EH (cell line): ENCODE data around the gene PTGDS.

ENCODE experiments used
- DNase-seq: peaks from one replicate; pipeline ENCODE4 v3.0.0-alpha.2; 2015; ENCODE audit warnings: low read depth

The PTGDS gene

DNA sequence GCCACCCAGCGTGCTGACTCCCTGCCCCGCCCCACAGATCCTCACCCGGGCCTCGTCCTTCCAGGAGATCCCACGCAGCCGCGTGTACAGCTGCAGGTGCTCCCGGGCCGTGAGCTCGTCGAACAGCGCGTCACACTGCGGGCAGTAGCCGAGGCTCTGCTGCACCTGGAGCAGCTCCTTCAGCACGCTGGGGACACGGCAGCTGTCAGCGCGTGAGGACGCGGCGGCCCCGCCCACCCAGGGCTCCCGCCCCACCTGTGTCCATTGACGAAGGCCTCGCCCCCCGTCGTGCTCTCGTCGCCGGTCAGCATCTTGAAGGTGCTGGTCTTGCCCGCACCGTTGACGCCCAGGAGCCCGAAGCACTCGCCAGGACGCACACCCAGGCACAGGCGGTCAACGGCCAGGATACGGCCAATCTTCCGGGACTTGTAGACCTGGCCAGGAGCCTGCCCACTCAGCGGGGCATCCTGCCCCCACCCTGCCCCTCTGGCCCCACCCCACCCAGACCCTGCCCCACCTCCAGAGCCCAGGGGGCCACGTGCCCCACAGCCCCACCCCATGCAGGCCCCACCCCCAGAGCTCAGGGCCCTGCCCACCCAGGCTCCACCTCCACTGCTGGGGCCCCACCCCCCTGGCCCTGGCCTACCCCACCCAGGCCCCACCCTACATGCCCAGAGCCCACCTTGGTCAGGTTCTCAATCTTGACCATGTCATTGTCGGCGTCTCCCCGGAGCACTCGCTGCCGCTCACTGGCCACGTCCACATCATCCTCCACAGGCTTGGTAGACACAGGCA is 32.8 kb downstream of the PTGDS start:
- DNase-seq: no peak

DNA sequence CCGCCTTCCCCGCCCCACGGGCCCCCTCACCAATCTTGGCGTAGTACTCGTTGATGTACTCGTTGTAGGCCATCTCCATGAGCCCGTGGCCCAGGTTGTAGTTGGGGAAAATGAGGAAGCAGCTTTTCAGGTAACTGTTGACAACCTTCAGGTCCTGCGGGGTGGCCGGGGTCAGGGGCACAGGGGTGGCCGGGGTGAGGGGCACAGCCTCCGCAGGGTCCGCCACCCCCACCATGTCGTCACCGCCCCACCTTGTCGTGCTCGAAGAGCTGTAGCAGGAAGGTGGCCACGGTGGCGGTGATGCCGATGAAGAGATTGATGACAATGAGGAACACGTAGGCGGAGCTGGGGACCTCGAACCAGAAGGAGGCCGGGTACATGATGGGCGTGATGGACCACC is 33.9 kb downstream of the PTGDS start:
- no peak for DNase-seq

DNA sequence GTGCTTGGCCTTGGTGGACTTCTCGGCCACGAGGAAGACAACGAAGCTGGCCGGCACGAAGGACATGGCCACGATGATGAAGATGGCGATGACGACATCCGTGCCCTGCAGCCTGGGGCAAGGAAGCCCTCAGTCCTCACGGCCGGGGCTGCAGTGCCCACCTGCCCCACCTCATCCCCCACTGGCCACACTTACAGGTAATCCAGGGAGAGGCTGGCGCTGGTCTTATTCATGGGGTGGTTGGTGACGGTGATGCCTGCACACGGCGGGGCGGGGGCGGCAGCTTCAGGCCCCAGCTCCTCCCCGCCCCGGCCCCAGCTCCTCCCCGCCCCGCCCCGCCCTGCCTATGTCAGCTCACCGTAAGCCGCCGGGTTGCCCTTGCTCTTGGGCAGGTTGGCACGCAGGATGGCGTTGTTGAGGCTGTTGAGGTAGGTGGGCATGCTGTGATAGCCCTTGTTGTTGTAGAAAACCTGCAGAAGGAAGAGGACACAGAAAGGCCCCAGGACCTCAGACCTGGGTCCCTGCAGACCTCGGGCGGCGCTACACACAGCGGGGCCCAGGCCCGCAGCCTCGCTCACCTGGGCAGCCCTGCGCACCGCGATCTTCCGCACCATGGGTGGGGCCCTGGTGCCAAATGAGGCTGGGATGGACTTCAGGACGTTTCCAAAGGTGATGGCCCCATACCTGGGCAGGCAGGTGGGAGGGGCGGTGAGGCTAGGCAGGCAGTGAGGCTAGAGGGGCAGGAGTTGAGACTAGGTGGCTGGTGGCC is 34.8 kb downstream of the PTGDS start:
- DNase-seq: no peak

DNA sequence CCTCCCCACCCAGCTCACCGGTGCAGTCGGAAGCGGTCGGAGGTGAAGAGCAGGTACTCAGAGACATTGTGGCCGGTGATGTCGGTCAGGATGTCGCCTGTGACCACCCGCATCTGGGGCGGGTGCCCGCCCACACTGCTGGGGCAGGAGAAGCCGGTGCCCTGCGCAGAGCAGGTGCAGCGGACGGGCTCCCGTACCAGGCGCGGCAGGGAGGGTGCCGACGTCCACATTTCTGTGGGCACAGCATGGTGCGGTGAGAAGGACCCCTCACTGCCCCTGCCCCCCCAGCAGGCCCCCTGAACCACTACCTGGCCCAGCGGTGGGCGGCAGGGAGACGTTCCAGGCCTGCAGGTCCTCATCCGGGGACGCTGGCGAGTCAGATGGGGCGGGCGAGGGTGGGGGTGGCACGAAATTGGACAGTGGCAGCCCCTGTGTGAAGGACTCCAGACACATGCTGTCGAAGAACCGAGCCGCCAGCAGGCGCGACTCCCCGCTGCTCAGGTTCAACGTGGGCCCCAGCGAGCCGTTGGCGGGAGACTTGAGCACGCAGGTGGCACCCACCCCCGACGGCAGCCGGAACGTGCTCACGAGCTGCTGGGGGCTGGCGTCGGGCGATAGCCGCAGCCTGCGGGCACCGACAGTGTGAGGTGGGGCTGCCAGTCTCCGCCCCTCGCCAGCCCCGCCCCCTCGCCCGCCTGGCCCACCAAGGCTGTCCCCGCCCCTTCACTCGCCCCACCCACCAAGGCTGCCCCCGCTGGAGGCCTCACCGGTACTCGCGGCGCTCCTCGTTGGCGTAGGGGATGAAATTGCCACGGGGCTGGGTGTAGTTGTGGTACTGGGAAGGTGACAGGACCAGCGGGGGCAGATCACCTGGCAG is 35.6 kb downstream of the PTGDS start:
- no peak for DNase-seq

DNA sequence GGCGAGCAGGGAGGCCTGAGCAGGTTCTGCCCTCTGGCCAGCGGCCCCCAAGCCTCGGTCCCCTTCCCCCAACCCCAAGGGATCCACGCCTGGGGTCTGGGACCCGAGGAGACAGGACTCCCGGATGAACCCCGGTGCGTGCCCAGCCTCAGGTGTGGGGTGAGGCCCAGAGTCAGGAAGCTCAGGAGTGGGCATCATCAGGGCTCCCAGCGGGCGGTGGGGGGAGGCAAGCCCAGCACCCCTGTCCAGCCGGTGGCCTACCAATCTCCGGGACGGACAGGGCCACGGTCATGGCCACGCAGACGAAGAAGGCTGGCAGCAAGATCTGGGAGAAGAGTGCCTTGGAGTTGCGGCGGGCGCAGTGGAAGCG is 36.3 kb downstream of the PTGDS start:
- DNase-seq: no peak

DNA sequence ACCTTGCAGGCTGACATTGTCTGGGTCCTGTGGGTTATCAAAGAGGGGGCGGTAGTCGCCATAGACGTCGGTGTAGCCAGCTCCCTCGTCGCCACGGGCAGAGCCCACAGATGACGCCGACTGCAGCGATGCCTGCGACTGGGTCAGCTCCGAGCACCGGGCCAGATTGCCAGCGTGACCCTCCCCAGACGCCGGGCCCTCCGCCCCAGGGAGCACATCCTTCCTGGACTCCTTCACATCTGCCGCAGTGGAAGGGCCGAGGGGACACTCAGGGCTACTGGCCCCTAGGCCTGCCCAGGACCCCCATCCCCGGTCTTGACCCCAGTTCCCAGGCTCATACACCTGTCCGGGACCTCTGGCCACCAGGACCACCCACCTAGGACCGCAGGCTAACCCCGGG is 36.9 kb downstream of the PTGDS start:
- DNase-seq: no peak

DNA sequence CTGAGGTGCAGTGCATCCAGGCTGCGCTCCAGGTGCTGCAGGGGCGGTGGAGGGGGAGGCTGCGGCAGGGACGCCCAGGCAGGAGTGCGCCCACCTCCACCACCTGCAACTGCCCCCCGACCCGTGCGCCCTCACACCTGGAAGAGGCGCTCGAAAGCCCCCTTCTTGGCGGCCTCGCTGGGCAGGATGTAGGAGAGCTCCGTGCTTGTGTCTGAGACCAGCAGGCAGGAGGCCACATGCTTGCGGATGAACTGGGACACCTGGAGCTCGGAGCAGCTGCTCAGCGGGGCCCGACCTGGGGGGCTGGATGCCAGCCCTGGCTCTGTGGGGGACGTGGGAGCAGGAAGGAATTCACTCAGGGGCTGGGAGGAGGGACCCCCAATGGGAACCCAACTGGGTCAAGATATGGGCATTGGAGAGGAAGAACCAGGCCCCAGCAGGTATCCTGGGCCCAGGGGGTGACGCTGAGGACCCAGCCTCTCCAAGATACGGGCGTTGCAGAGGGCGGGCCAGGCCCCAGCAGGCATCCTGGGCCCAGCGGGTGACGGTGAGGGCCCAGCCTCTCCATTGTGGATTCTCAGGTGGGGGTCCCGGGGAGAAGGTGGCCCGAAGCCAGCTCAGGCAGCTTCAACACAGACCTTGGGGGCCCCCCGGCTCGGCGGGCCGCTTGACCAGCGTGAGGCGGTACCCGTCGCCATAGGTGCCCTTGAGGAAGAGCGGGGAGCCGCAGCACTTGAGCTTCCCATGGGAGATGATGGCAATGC is 37.7 kb downstream of the PTGDS start:
- no peak for DNase-seq

DNA sequence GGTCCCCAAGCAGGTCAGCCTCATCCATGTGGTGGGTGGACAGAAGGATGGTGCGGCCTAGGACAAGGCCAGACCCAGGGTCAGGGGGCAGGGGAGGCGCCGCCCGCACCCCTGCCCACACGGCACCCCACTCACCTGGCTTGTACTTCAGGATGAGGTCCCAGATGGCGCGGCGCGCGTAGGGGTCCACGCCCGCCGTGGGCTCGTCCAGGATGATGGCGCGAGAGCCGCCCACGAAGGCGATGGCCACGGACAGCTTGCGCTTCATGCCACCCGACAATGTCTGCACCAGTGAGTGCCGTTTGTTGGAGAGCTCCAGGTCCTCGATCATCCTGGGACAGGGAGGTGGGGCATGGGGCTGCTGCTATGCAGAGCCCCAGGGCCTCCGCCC is 38.2 kb downstream of the PTGDS start:
- DNase-seq: no peak

DNA sequence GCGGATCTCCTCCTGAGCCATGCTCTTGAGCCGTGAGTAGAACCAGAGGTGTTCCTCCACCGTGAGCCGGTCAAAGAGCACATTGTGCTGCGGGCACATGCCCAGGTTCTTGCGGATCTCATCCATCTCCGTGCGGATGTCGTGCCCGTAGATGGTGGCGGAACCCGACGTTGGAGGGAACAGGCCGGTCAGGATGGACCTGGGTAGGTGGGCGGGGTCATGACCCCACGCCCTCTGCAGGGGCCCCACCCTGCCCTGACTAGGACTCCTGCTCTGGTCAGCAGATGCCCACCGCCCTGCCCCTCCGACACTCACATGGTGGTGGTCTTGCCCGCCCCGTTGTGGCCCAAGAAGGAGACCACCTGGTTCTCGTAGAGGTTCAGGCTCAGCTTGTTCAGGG is 38.7 kb downstream of the PTGDS start:
- DNase-seq: no peak

DNA sequence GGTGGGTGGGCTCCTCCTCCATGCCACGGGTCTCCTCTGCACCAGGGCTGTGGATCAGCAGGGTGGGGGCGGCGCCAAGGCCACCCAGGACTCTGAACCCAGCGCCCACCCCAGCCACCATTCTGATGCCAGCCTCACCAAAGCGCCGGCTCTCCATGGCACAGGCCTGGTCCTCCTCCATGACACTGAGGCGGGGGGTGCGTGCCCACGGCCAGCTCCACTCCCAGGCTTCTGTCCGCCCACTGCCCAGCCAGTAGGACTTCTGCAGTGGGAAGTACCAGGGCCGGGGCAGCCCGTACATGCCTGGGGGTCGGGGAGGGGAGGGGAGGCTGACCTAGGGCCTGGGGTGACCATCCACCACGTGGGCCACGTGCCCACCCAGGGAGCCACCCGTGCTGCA is 39.1 kb downstream of the PTGDS start:
- no peak for DNase-seq

DNA sequence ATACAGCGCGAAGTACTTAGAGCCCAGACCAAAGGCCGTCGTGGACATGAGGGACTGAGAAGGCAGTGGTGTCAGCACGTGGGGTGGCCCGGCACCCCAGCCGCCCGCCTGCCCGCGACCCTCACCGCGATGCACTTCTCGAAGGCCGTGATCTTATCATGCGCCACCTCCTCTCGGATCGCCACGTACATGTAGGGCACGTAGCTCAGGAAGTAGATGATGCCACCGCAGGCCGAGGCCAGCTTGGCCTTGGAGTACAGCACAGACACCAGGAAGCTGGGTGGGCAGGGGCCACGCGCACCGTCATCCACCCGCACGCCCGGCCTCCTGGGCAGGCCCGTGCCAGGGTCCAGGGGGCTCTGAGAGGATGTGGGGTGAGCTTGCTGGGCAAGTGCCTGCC is 39.8 kb downstream of the PTGDS start:
- no peak for DNase-seq

DNA sequence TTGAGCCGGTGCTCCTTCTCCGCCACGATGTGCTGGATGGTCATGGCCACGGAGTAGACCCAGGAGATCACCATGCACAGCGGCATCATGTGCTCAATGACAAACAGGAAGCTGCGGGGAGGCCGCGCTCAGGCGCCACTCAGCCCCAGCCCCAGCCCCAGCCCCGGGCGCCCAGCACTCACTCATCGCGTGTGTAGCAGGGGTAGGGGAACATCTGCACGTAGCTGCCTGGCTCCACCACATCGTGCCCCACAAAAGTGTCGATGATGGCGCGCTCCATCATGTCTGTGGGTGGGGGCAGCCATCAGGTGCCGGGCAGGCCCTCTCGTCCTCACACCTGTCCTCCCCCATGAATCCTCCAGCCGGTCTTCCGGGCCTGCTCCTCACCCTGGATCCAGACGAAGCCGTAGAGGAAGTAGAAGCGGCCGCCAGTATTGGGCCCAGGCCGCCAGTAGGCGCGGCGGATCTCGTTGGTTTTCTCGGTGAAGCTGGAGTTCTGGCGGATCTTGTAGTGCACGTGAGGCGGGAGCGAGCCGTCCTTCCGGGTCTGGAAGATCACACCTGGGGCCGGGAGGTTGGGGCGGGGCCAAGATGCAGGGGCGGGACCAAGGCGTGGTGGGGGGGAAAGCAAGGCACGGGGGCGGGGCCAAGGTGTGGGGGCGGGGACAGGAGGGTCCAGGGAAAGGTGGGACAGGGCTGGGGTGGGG is 40.6 kb downstream of the PTGDS start:
- no peak for DNase-seq

DNA sequence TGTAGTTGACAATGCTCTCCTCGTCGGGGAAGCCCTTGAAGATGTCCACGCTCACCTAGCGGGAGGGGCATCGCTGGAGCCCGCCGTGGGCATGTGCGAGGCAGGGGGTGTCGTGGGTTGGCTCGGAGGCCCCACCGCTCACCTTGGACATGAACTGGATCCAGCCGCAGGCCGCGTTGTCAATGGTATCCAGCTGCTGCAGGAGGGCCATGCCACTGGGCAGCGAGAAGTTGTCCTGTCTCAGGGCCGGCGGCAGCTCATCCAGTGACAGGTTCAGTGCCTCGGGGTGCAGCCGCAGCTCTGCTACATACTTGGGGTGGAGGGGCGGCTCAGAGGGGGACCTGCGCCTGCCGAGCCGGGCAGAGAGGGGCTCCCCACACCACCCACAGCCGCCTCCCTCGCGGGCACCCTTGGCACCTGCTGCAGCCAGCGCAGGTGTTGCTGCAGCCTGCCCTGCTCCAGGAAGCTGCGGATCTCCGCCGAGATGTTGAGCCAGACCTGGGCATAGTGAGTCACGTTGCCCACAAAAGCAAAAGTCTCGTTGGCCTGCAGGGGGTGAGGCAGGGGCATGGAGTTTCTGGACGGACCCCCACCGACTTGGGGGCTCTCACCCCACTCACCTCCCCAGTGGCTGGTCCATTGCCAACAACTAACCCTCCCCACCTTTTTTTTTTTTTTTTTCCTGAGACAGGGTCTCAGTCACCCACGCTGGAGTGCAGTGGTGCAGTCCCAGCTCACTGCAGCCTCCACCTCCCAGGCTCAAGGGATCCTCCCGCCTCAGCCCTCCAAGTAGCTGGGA is 41.7 kb downstream of the PTGDS start:
- DNase-seq: no peak

DNA sequence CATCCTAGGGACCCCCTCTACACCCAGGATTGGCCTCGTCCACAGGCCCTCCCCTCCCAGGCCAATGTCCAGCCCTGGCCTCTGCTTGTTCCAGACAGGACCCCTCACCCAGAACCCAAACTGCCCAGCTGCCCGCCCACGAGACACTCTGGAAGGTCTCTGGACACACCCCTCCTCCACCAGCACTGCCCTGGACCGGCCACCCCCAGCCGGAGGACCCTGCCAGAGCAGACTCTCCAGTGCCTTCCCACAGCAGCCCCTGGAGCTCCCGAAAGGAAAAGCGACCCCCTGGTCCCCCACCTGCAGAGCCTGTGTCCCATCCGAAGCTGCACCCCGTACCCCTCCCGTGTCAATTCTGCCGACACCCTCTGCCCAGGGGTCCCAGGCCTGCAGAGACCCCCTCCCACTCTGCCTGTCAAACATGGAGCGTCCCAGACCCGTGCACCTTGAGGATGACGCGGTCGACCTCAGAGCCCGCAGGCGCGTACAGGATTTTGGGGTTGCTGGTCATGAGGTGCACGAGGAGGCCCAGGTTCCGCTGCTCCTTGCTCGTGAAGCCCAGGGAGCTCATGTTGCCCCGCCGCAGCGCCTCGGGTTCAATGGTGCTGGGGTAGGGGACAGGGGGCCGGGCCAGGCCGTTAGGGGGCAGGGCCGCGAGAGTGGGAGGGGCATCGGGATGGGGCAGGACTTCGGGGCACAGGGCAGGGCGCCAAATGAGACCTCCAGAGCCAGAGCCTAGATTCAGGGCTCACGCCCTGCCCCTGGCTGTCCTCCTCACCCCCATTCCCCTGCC is 42.8 kb downstream of the PTGDS start:
- DNase-seq: no peak

DNA sequence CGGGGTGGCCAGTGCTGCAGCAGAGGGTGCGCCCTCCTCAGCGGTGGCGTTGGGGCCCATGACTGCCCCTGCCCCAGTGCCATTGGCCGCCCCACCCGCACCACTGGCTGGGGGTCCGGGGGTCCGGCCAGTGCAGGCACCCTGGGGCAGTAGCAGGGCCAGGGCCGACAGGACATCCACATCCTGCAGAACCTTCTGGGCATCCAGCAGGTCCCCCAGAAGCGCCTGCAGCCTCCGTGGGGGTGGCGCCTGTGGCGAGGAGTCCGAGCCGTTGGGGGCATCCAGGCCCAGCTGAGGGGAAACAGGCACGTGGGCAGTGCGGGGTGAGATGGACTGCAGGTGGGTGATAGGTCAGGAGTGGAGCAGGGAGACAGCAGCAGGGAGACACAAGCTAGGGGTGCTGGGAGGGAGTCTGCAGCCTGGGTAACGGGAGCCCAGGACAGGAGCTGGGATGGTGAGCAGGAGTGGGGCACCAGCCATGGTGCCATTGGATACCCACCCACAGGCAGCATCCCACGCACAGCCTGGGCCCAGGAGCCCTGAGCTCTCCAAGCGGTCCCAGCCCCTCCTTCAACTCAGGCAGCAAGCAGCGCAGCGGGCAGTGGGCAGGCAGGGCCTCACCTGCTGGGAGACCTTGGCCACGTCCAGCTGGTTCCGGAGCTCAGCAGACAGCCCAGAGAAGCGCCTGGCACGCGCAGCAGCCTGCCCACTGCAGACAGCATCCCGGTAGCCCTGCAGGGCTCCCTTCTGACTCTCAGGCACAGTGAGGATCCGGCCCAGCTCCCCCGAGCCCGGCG is 43.7 kb downstream of the PTGDS start:
- DNase-seq: no peak

DNA sequence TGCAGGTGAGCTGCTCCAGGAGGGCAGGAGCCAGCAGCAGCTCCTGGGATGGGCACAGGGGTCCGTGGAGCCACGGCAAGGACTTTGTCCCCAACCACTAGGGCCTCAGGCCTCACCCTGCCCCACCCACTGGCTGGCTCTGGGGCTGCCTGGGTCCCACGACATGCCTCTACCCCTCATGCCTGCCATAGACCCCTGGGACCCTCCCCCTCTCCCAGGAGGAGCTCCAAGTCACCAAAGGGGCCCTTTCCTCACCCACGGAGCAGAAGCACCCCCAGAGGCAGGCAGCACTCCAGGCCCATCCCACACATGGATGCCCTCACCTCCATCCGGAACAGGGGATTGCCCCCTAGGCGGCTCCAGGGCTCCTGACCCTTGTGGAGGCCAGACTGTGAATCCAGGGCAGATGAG is 44.3 kb downstream of the PTGDS start:
- no peak for DNase-seq

DNA sequence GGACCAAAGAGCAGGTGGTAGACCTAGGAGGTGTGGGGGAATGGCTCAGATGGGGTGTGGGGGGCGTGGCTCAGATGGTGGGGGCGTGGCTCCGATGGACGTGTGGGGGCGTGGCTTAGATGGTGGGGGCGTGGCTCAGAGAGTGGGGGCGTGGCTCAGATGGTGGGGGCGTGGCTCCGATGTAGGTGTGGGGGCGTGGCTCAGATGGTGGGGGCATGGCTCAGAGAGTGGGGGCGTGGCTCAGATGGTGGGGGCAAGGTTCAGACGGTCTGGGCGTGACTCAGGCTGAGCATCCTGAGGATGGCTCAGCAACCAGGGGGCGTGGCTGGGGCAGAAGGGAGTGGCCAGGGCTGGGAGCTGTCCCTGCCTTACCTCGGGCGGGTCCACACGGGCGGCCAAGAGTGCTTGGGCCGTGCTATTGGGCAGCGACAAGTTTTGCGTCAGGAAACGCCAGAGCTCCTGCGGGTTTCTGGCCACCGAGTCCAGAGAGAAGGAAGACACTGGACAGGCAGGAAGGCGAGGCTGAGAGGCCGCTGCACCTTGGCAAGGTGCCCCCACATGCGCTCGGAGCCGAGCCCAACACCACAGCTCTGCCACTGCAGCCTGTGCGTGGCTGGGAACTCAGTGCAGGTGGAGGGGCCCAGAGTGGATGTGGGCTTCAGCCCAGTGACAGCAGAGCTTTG is 44.8 kb downstream of the PTGDS start:
- peak; percentile 71 for DNase-seq

DNA sequence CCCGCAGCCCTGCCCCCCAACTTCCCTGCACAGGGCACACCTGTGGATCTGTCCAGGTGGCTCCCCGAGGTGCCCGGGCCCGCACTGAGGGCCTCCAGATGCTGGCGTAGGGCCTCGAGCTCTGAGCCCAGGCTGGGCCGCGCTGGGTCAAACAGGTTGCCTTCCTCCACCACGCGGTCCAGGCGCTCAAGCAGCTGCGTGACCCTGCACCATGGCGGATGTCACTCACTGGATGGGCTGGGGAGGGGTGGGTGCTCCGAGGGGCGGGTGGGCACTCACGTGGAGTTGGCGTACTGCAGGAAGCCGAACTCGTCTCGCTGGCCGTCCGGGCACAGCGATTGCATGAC is 45.3 kb downstream of the PTGDS start:
- DNase-seq: no peak
